ENCODE data around the gene ZNHIT2.
A peak's percentile ranks its signal among the peaks of the same experiment; 100 is the strongest.

Gene ZNHIT2

DNA sequence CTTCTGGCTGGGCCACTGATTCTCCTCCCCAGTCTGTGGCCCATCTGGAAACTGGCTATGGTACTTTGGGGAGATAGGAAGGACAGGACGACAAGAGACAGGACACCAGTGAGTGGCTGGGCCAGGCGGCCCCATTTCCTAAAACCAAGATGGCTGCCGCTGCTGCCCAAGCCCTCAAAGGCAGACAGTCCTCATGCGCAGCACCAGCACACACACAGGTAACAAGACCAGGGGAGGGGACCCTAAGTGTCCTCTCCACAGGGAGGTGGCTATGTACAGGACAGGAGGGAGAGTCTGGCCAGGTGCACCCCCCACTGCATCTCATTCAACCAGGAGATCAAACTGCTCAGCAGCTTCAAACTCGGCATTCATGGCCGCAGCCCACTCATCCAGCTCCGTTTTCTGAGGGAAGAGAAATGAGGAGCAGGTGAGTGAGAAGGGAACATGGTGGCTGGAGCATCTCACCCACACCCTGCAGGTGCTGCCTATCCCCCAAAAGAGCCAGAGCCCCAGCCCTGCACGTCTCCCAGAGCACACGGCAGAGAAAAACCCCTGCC lies 38.6 kb downstream of the ZNHIT2 start:
- DNase-seq (ENCODE audit: low read depth in 2 of 3, low spot score in 1 of 3) = no peak

DNA sequence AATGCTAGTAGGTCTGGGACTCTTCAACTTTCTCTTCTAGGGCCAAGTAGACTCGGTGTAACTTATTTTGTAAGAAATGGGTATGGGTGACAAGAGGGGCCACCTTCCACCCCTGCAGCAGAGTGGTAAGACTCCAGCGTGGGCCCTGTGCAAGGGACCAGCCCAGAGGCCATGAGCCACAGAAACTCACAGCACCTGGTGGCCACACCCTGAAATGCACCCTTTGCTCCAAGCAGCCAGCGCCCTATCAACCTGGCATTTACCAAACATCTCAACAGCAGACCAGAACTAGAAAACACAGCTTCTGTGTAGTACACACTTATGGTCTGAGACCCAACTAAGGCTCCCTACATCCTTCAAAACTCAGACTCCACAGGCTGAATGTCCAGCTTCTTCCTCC lies 39.4 kb downstream of the ZNHIT2 start:
- DNase-seq (ENCODE audit: low read depth in 2 of 3, low spot score in 1 of 3) = peak; percentile 38 to 55 (median 52)

DNA sequence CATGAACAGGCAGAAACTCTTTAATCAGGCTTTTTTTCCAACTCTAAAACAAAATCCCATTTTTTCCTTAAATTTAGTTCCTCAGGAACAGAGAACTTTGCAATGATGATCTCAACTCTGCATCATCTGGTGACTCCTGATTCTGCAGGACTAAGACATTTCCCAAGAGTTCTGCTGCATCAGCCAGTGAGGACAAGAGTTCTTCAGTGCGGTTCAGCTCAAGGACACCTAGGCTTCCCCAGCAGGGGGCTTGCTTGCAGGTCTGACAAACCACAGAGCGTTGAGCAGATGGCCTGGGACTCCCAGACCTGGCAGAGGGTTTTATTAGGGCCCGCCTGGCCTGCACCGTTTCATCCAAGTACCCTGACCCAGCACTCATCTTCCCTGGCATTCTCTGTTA lies 40.0 kb downstream of the ZNHIT2 start:
- DNase-seq (ENCODE audit: low read depth in 2 of 3, low spot score in 1 of 3) = no peak

DNA sequence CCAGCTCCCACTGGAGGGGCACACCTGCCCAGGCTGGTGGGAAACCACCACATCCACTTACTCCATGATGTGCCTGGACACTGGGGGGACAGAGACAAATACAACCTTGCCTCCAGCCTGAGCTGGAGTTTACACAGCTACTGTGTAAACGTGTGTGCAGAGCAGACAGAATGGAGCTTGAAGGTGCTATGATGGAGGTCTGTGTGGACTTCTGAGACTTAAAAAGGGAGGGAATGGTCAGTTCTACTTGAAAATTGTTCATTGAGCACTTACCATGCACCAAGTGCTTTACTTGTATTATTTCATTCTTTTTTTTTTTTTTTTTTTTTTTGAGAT lies 44.9 kb downstream of the ZNHIT2 start:
- DNase-seq (ENCODE audit: low read depth in 2 of 3, low spot score in 1 of 3) = no peak

DNA sequence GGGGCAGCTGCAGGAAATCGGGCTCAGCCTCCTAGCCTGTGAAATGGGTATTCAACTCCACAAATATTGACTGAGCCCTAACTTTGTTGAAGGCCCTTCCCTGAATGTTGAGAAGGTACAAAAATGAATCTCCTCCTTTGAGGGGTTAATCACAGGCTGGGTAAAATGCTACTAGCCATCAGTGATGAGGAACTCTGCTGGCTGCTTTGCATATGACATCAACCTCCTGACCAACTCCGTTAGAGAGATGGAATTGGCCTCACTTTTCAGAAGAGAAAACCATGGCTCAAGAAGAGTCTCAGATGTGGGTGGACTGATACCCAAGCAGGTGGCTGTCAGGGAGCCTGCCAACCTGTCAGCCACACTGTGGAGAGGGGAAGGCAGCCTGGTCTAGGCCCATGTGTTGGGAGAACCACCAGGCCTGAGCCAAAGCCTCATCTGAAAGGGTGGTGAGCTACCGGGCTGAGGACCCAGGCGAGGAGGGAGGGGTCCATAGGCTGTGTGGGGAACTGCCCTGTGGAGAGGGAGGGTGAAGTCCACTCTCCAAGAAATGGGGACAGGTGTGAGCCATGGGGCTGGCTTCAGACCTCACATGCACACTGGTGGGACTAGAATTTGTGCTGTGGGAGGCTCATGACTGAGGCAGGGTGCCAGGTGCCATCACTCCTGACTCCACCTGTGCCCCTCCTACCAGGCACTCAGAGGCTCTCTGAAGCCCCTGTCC lies 45.4 kb downstream of the ZNHIT2 start:
- DNase-seq (ENCODE audit: low read depth in 2 of 3, low spot score in 1 of 3) = no peak

DNA sequence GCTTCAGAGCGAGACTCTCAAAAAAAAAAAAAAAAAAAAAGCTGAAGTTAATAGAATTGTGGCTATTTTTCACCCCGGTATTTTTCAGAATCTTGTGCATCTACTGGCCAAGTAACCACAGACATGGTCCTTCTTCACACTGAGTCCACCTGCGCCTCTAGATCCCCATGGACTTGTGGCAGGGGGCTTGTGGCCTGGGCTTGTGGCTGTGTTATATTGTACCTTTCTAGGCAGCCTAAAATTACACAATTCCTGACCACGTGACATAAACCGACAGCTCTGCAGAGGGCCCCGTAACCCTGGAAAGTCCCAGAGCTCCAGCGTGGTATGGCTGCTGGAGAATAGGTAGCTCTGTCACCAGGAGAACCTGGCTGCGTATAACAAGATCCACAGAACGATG lies 48.3 kb downstream of the ZNHIT2 start:
- DNase-seq (ENCODE audit: low read depth in 2 of 3, low spot score in 1 of 3) = no peak

DNA sequence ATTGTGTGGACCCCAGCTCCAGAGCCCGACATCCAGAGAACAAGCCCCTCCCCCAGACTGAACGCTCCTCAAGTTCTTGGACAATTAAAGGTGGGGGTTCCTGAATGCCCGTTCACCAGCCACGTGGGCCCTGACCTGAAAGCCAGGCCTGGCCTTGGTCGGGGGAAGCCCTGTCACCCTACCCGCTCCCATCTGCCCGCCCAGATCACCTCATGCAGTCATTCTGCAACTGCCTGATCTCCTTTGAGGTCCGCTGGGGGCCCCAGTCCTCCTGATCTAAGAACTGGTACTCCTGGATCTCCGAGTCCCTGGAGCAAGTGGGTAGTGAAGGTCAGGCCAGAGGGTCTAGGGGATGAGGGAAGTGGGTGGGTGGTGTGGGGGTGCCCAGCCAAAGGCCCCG lies 50.1 kb downstream of the ZNHIT2 start:
- DNase-seq (ENCODE audit: low read depth in 2 of 3, low spot score in 1 of 3) = no peak

DNA sequence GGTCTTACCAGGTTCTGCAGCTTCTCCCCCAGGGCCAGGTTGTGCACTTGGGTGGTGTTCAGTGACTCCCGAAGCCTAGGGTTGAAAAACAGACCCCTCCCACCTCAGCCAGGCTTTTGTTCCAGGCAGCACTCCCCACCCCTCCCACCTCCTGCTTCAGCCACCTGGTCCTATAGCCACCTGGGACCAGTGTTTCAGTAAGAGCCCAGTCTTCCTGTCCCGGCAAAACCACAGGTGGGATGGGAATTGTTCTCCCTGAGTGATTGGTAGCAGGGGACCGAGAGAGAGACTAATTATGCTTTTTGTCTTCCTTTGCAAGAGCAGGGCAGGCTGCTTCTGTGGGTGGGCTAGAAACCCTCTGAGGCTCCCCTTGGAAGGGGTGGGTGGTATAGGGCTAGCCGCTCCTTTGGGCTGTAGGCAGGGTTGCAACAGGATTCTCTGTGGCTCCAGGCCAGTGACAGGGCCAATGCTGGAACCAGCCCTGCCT lies 50.7 kb downstream of the ZNHIT2 start:
- no peak for DNase-seq (ENCODE audit: low read depth in 2 of 3, low spot score in 1 of 3)

Measured in stimulated activated CD4-positive, alpha-beta T cell treated with anti-CD3 and anti-CD28 coated beads, Interleukin-12 subunit alpha, Interleukin-12 subunit beta, amount 100 ng/mL, for 48 hours (primary cell).